Heart left ventricle (tissue), 16 donors: ENCODE data around the gene PLAU. TPM values are rescaled to one million over a fixed set of nuclear protein-coding genes. Genes with fewer than 3 reads are reported as not detected.

Source experiments
- ATAC-seq, 4 donors: fragments of 200-7000 bp; cut with Tn5 transposase; one replicate each; pipeline ENCODE4 v1.9.1; 2020 to 2022; ENCODE audit warnings: moderate library complexity in 4 of 4, mild to moderate bottlenecking in 3 of 4, moderate number of reproducible peaks in 1 of 4
- DNase-seq, 5 donors: peaks; one replicate each; pipeline ENCODE4 v3.0.0-alpha.2; 2020
- H3K27ac ChIP-seq, 12 donors: fragments of 200-600 bp; sonication (generic) in 4 of 12; one replicate each; pipeline versions ENCODE4 v1.5.0 to v1.8.0; 2016 to 2022; ENCODE audit warnings: mild to moderate bottlenecking in 2 of 12
- H3K27me3 ChIP-seq, 9 donors: fragments of 200-600 bp; sonication (generic) in 2 of 9; one replicate each; pipeline versions ENCODE4 v1.5.1 to v1.8.0; 2016 to 2022; ENCODE audit warnings: mild to moderate bottlenecking in 3 of 9
- H3K36me3 ChIP-seq, 9 donors: fragments of 200-600 bp; sonication (generic) in 2 of 9; one replicate each; pipeline versions ENCODE4 v1.5.0 to v1.8.0; 2018 to 2022; ENCODE audit warnings: mild to moderate bottlenecking in 2 of 9
- H3K4me1 ChIP-seq, 12 donors: fragments of 200-600 bp; sonication (generic) in 4 of 12; one replicate each; pipeline versions ENCODE4 v1.5.0 to v1.8.0; 2016 to 2022; ENCODE audit warnings: mild to moderate bottlenecking in 3 of 12
- H3K4me3 ChIP-seq, 12 donors: fragments of 200-600 bp; sonication (generic) in 4 of 12; one replicate each; pipeline versions ENCODE4 v1.5.0 to v1.8.0; 2017 to 2022; ENCODE audit warnings: mild to moderate bottlenecking in 9 of 12, moderate library complexity in 4 of 12
- H3K9me3 ChIP-seq, 12 donors: fragments of 200-600 bp; sonication (generic) in 4 of 12; one replicate each; pipeline versions ENCODE4 v1.5.0 to v1.8.0; 2016 to 2022; ENCODE audit warnings: mild to moderate bottlenecking in 1 of 12
- POLR2A ChIP-seq, 2 donors: fragments of 450-650 bp; IDR thresholded peaks; one replicate each; pipeline ENCODE4 v1.6.1; 2017; ENCODE audit warnings: antibody characterized with exemption in 2 of 2, mild to moderate bottlenecking in 2 of 2, moderate library complexity in 2 of 2
- WGBS, 4 donors: extraction: QIAGEN DNeasy Blood & Tissue Kit in 2 of 4; methylation state at CpG; one replicate each; pipeline versions ENCODE4 v1.1.5 to v1.1.7; 2013 to 2018; 5-methylcytosine and 5-hydroxymethylcytosine counted together
- intact Hi-C, 10 donors: fragments of 100-400 bp; cut with DNase I; formaldehyde crosslinking; loops; one replicate each; pipeline versions ENCODE4 v1.11.1 to v1.14.2; 2022
- polyA plus RNA-seq, 2 donors: library from polyadenylated mRNA; stranded (reverse); fragments of 200-250 nt; gene quantifications; one replicate each; pipeline ENCODE4 v1.2.3, GENCODE V29; 2013
- total RNA-seq, 9 donors: library from RNA; depleted of rRNA in 2 of 9; stranded (reverse); fragments of >200 nt in 2 of 9; fragmentation: NEBNext Ultra II Directional in 3 of 9; extraction: Animal tissue kit (Norgen Biotek cat#: 25700) in 3 of 9; gene quantifications; one replicate each; pipeline versions ENCODE4 v1.1.0 to v1.2.4, GENCODE V29; 2016 to 2023
- TF ChIP-seq, protein P1 (sequence below), 12 donors: fragments of 200-600 bp; sonication (generic) in 4 of 12; IDR thresholded peaks; one replicate each; pipeline versions ENCODE4 v1.5.0 to v1.8.0; 2018 to 2022; ENCODE audit warnings: antibody characterized with exemption in 12 of 12, mild to moderate bottlenecking in 5 of 12
- donor health status: ischemic (EF 13 %, LVEDD 7.1; RV severe dilation, severe dysfunction).
- donor health status: healthy with polysubstance abuse.
- donor health status: DM: no; HTN: yes; CAD: no.
- donor health status: DM: no; HTN: no; CAD: no.
- donor health status: ischemic (EF 25% LVEDD 6.9; RV normal size, moderate dysfunction).
- donor health status: ischemic (EF 25% LVEDD 5.7; RV mildly dilated, moderate dysfunction).
- donor health status: healthy.
- donor health status: DM: yes; HTN: yes; CAD: no.
- donor health status: ischemic (EF 35%, LVEDD 5.7; RV mildly dilated, moderate dysfunction).
- donor health status: nonischemic (EF 11% LVEDD 7.7; RV severe dilation, severe dysfunction).
- donor health status: DM: yes; HTN: yes; CAD: no.
- donor health status: PGD.
- donor health status: ischemic (EF 29% LVEDD 5.4; RV normal size, mild dysfunction).
- donor health status: nonischemic (EF 23%, LVEDD 6.1; RV moderate dilation, normal function).

PLAU gene
- total and polyA plus RNA-seq, 11 donors = 3.3 to 68.1 (median 10.3) TPM

GRCh38 chr10:73965890-73966768, 55.2 kb downstream of the PLAU start:
- WGBS, 4 donors = 14 to 28% (median 22%) methylated on average over 16 of the region's 16 CpGs

GRCh38 chr10:73967022-73967429, 56.1 kb downstream of the PLAU start:
- DNase-seq (no peak), ATAC-seq (no peak)
- H3K36me3 ChIP-seq = no peaks in the 10 kb centered on the region
- H3K4me1 ChIP-seq = peaks cover 0 to 36% (median 25%) of the 10 kb centered on the region in 12 donors
- H3K9me3 ChIP-seq = no peaks in the 10 kb centered on the region
- no peak for TF ChIP-seq POLR2A (IDR thresholded peaks at IDR 0.05)
- TF ChIP-seq, protein P1, sequence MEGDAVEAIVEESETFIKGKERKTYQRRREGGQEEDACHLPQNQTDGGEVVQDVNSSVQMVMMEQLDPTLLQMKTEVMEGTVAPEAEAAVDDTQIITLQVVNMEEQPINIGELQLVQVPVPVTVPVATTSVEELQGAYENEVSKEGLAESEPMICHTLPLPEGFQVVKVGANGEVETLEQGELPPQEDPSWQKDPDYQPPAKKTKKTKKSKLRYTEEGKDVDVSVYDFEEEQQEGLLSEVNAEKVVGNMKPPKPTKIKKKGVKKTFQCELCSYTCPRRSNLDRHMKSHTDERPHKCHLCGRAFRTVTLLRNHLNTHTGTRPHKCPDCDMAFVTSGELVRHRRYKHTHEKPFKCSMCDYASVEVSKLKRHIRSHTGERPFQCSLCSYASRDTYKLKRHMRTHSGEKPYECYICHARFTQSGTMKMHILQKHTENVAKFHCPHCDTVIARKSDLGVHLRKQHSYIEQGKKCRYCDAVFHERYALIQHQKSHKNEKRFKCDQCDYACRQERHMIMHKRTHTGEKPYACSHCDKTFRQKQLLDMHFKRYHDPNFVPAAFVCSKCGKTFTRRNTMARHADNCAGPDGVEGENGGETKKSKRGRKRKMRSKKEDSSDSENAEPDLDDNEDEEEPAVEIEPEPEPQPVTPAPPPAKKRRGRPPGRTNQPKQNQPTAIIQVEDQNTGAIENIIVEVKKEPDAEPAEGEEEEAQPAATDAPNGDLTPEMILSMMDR (IDR thresholded peaks at IDR 0.05) = no peak
- H3K27me3 ChIP-seq = no peaks in the 10 kb centered on the region
- intact Hi-C loops = loop anchor here in 1 of 10 donors (5.0 kb wide), 1 partner anchor 115 kb away; no protein-coding TSS in a partner anchor
- H3K27ac ChIP-seq = peak overlapping the region in 11 of 12 donors; percentile 70 to 92 (median 87)
- WGBS, 4 donors = 87 to 92% (median 89%) methylated on average over 4 of the region's 4 CpGs
- H3K4me3 ChIP-seq = no peak overlapping the region

More at GRCh38 chr10:73965890-73966768, 55.2 kb downstream of the PLAU start:
- Histone ChIP-seq H3K4me3 (peak overlapping the region in 9 of 12 donors; percentile 6 to 37 (median 20)), H3K4me1 (peaks cover 0 to 36% (median 25%) of the 10 kb centered on the region in 12 donors), H3K9me3 (no peaks in the 10 kb centered on the region), H3K36me3 (no peaks in the 10 kb centered on the region), H3K27ac (peak overlapping the region; percentile 68 to 92 (median 86)), H3K27me3 (no peaks in the 10 kb centered on the region)
- intact Hi-C loops = loop anchor here in 1 of 10 donors (5.0 kb wide), 1 partner anchor 116 kb away; no protein-coding TSS in a partner anchor
- DNase-seq (peak; percentile 82 to 89 (median 84)), ATAC-seq (peak; percentile 83 to 97 (median 96))
- peak in 1 of 2 donors; percentile 57 for TF ChIP-seq POLR2A (IDR thresholded peaks at IDR 0.05)
- TF ChIP-seq, protein P1 (IDR thresholded peaks at IDR 0.05) = no peak

Other genes starting within 250 kb of the PLAU start
- 1 to 10 TPM; 1.2 to 6.2 (median 3.3) TPM for gene AGAP5, start 213.0 kb upstream of the PLAU start, total RNA-seq
- gene AGAP5, start 213.0 kb upstream of the PLAU start, polyA plus RNA-seq = 1 to 10 TPM; 1.4 to 6.0 TPM
- 10 to 100 TPM; 42.8 to 65.5 (median 49.5) TPM for gene SEC24C, start 166.8 kb upstream of the PLAU start, total RNA-seq
- gene SEC24C, start 166.8 kb upstream of the PLAU start, polyA plus RNA-seq = 10 to 100 TPM; 26.4 to 59.6 TPM
- gene CHCHD1, start 129.1 kb upstream of the PLAU start, total RNA-seq = 10 to 100 TPM; 17.3 to 39.8 (median 22.7) TPM
- 10 to 100 TPM; 76.0 to 77.9 TPM for gene CHCHD1, start 129.1 kb upstream of the PLAU start, polyA plus RNA-seq
- gene ZSWIM8, start 125.5 kb upstream of the PLAU start, total RNA-seq = 10 to 100 TPM; 37.6 to 69.7 (median 58.0) TPM
- gene ZSWIM8, start 125.5 kb upstream of the PLAU start, polyA plus RNA-seq = 10 to 100 TPM; 47.8 to 64.6 TPM
- 10 to 100 TPM in 6 of 9 donors, 1 to 10 TPM in 3; 5.8 to 32.3 (median 12.3) TPM for gene NDST2, start 99.5 kb upstream of the PLAU start, total RNA-seq
- 1 to 10 TPM; 8.3 to 9.4 TPM for gene NDST2, start 99.5 kb upstream of the PLAU start, polyA plus RNA-seq
- gene CAMK2G, start 36.6 kb upstream of the PLAU start, total RNA-seq = 10 to 100 TPM; 10.4 to 18.6 (median 14.7) TPM
- 10 to 100 TPM in 1 of 2 donors, 1 to 10 TPM in 1; 8.0 to 11.3 TPM for gene CAMK2G, start 36.6 kb upstream of the PLAU start, polyA plus RNA-seq
- 100 to 1,000 TPM; 215 to 543 (median 273) TPM for gene VCL, start 87.0 kb downstream of the PLAU start, total RNA-seq
- gene VCL, start 87.0 kb downstream of the PLAU start, polyA plus RNA-seq = 100 to 1,000 TPM in 1 of 2 donors, 10 to 100 TPM in 1; 84.5 to 363 TPM
- gene AP3M1, start 239.7 kb downstream of the PLAU start, total RNA-seq = 10 to 100 TPM; 23.2 to 37.0 (median 30.5) TPM
- 10 to 100 TPM in 1 of 2 donors, 1 to 10 TPM in 1; 7.8 to 33.4 TPM for gene AP3M1, start 239.7 kb downstream of the PLAU start, polyA plus RNA-seq
- 10 to 100 TPM; 22.7 to 46.2 (median 39.8) TPM for gene ADK, start 240.1 kb downstream of the PLAU start, total RNA-seq
- gene ADK, start 240.1 kb downstream of the PLAU start, polyA plus RNA-seq = 10 to 100 TPM; 20.8 to 55.5 TPM